Posterior vena cava (tissue), 2 donors: ENCODE data around the gene HMX1. TPM values are rescaled to one million over a fixed set of nuclear protein-coding genes. Genes with fewer than 3 reads are reported as not detected.

Experiments used
- DNase-seq: peaks from one replicate; pipeline ENCODE4 v3.0.0-alpha.2; 2020; ENCODE audit warnings: low spot score
- intact Hi-C, 2 donors: fragments of 100-400 bp; cut with DNase I; formaldehyde crosslinking; loops; one replicate each; pipeline versions ENCODE4 v1.14.1 to v1.14.2; 2022 to 2023
- total RNA-seq, 2 donors: library from RNA; stranded (reverse); fragmentation: NEBNext Ultra II Directional; extraction: Animal tissue kit (Norgen Biotek cat#: 25700); gene quantifications; one replicate each; pipeline ENCODE4 v1.2.1, GENCODE V29; 2021
- donor health status: DM: yes; HTN: yes; CAD: no.
- donor health status: DM: yes; HTN: yes; CAD: no.

Gene HMX1
- total RNA-seq, 2 donors from 2014 or later = 0.19 TPM; not detected in 1

GRCh38 chr4:8835521-8836365 lies 35.9 kb downstream of the HMX1 start:
- peak; percentile 70 for DNase-seq
- intact Hi-C loops = no loop called here

GRCh38 chr4:8834681-8835220 lies 36.9 kb downstream of the HMX1 start:
- intact Hi-C loops = no loop called here
- DNase-seq = peak; percentile 69

GRCh38 chr4:8832113-8832915 lies 39.3 kb downstream of the HMX1 start:
- intact Hi-C loops = no loop called here
- DNase-seq = peak; percentile 78

GRCh38 chr4:8831221-8832112 lies 40.2 kb downstream of the HMX1 start:
- peak; percentile 53 for DNase-seq
- intact Hi-C loops = no loop called here

- peak; percentile 51 for DNase-seq
- intact Hi-C loops = no loop called here
Observed at GRCh38 chr4:8830611-8831200, 40.9 kb downstream of the HMX1 start.

- intact Hi-C loops = no loop called here
- peak; percentile 57 for DNase-seq
Observed at GRCh38 chr4:8830056-8830455, 41.6 kb downstream of the HMX1 start.

GRCh38 chr4:8829584-8829983 lies 42.1 kb downstream of the HMX1 start:
- peak; percentile 44 for DNase-seq
- intact Hi-C loops = no loop called here

GRCh38 chr4:8828869-8829268 lies 42.8 kb downstream of the HMX1 start:
- DNase-seq = no peak
- intact Hi-C loops = no loop called here

- peak; percentile 74 for DNase-seq
- intact Hi-C loops = no loop called here
Observed at GRCh38 chr4:8821151-8821950, 50.3 kb downstream of the HMX1 start.

- peak; percentile 74 for DNase-seq
- intact Hi-C loops = no loop called here
Observed at GRCh38 chr4:8820178-8821102, 51.2 kb downstream of the HMX1 start.

GRCh38 chr4:8819473-8820177 lies 52.0 kb downstream of the HMX1 start:
- DNase-seq = no peak
- intact Hi-C loops = no loop called here

- intact Hi-C loops = no loop called here
- peak; percentile 69 for DNase-seq
Observed at GRCh38 chr4:8819019-8819418, 52.6 kb downstream of the HMX1 start.

GRCh38 chr4:8818063-8818881 lies 53.4 kb downstream of the HMX1 start:
- intact Hi-C loops = no loop called here
- DNase-seq = no peak

GRCh38 chr4:8817813-8818062 lies 53.9 kb downstream of the HMX1 start:
- no peak for DNase-seq
- intact Hi-C loops = no loop called here

- peak; percentile 66 for DNase-seq
- intact Hi-C loops = no loop called here
Observed at GRCh38 chr4:8817096-8817812, 54.4 kb downstream of the HMX1 start.
